ACHN (cell line): ENCODE data around the gene SCGB2A2.

Experiments
- DNase-seq: peaks from one replicate; pipeline ENCODE4 v3.0.0-alpha.2; 2015
- in situ Hi-C: cut with HindIII; loops from 2 replicates; pipeline ENCODE4 v1.10.0; 2017; ENCODE audit warnings: low sequenced_read_pairs, low pct_ligation_motif_present, low pct_unique_long_range_greater_than_20kb

Gene SCGB2A2

DNA sequence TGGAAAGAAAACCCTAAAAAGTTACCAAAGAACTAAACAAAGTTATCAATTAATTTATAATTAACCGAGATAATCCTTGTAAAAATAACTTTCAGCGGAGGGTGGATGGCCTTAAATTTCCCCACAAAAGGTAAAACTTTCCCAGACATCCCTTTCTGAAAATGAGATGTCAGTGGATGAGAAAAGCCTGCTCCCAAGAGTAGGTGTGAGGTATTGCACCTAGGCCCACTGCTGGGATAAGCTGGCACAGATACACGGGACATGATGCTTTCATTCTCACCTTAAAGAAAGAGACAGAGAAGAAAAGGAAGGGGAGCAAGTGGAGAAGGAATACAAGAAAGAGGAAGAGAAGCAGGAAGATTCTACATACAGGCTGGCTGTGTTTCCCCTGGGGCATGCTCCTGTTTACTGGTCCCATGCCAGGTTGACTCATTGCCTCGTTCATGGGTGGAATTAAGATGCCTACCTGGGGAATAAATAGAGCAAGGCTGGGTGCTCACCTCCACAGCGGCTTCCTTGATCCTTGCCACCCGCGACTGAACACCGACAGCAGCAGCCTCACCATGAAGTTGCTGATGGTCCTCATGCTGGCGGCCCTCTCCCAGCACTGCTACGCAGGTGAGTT lies at the start of gene SCGB2A2:
TSS of gene SCGB2A2 (plus strand) at position 505 of the 625 bp plus-strand sequence. CDS start at position 564, 59 bp downstream.
- in situ Hi-C loops, result no loop called here
- peak; percentile 3 for DNase-seq

DNA sequence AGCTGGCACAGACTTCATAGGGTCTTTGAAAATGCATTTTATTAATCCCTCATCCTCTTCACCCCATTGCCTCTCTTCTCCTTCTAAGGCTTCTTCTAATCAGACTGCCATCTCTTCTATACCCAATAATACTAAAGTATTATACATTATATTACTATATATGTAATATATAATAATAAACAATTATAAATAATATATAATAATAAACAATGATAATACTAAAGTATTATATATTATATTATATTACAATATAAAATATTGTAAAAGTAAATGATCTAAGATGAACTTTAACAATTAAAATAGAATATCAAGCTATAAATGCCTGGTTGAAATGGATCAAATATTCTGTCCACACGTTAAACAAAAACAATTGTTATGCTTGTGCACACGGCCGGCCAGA lies 48.5 kb upstream of the SCGB2A2 start:
- in situ Hi-C loops, result no loop called here
- no peak for DNase-seq

DNA sequence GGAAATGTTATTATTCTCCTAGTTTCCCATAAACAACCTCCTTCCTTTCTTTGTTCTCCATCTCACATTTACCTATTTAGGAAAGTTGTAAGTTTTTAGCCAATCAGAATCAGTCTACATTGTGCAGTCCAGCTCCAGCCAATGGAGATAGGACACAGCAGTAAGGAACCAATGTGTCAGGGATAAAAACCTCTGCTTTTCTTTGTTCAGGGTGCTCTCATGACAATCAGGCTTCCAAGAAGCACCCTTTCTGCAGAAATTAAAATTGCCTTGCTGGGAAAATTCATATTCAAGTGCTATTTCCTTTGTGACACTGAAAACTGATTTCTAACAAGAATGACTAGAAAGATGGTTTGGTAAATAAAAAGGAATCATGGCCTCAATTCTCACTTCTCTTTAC lies 46.9 kb upstream of the SCGB2A2 start:
- no peak for DNase-seq
- in situ Hi-C loops, result no loop called here

DNA sequence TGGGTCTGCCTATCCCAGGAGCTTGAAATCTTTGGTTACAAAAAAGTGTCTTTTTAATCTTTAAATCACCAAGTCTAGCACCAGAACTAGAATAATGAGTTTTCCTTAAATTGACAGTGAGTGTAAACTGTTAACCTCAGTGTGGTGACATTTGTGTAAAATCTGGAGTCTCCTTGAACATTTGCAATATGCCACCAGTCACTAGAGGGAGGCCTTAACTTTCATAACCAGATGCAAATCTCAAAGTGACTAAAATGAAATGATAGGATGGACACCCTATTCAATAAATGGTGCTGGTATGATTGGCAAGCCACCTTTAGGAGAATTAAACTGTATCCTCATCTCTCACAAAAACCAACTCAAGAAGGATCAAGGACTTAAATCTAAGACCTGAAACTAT lies 36.2 kb upstream of the SCGB2A2 start:
- no peak for DNase-seq
- in situ Hi-C loops, result no loop called here

DNA sequence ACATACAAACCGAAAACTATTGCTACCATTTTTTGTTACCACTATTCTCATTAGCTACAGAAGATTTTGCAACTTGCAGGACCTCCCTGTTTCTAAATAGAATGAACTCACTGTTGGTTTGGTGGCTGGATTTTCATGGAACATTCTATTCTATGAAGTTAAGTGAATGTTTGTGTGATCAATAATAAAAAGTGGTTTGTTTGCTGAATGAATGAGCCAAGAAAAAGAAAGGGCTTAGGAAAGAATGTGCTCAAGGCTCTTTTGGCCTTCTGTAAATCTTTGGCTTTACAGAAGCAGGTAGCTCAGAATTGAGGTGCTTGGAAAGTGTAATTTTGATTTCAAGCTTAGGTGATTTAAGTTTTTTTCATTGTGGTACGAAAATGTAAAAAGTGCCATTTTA lies 33.8 kb upstream of the SCGB2A2 start:
- in situ Hi-C loops, result no loop called here
- DNase-seq, result no peak

DNA sequence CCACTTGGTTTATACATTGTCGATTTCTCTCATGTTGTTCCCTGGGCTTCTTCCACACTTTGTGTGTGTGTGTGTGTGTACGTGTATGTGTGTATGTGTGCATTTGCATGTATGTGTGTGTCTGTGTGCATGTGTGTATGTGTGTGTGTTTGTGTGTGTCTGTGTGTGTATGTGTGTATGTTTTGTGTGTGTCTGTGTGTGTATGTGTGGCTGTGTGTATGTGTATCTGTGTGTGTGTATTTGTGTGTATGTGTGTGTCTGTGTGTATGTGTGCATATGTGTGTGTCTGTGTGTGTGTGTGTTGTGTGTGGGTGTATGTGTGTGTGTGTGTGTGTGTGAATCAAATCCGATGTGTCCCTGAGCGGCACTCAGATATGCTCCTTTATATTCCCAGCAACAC lies 32.5 kb upstream of the SCGB2A2 start:
- DNase-seq, result no peak
- in situ Hi-C loops, result no loop called here

DNA sequence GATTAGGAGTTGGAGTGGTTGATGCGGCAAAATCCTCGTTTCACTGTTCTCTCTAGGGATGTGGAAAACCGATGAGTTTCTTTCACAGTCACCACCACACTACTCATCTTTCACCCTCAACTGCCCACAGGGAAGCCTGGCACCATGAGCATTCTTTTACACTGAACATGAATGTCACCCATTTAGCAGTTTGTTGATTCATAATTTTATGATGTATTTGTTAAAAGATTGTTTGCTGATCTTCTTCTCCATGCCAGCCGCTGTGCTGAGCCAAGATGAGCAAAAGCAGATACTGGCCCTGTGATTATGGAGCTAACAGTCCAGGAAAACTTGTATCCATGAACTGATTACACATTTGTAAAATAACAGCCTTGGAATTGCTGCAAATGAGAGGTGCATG lies 31.8 kb upstream of the SCGB2A2 start:
- in situ Hi-C loops, result no loop called here
- DNase-seq, result no peak

DNA sequence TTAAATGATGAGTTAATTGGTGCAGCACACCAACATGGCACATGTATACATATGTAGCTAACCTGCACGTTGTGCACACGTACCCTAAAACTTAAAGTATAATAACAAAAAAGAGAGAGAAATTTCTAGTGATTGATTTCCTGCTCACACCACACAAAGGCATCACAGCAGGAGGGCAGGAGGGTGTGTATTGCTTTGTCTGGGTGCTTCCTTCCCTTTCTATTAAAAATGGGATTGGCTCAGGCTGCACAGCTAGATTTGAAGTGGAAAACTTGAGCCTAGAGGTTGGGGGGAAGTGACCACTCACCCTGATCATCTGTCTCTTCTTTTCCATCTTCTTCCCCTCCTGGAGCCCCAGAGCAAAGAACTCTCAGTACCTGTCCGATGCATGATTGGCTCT lies 28.9 kb upstream of the SCGB2A2 start:
- DNase-seq, result no peak
- in situ Hi-C loops, result no loop called here

DNA sequence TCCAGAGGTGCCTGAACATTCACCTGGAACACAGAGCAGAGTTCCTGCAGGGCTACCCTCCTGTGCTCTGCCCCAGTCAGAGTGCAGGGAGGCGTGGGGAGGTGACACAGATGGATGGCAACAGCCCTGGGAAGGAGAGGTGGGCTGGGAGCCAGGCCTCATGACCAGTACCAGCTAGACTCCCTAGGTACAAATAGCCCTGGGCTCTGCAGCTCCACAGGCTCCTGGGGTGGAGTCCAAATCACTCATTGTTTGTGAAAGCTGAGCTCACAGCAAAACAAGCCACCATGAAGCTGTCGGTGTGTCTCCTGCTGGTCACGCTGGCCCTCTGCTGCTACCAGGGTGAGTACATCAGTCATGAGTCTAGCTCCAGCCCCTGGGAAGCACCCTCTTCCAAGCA lies 27.9 kb upstream of the SCGB2A2 start, which contains the start of gene SCGB1D2:
TSS of gene SCGB1D2 (plus strand) at position 219 of the 400 bp plus-strand sequence. CDS start at position 288, 69 bp downstream.
- DNase-seq, result no peak
- in situ Hi-C loops, result no loop called here

DNA sequence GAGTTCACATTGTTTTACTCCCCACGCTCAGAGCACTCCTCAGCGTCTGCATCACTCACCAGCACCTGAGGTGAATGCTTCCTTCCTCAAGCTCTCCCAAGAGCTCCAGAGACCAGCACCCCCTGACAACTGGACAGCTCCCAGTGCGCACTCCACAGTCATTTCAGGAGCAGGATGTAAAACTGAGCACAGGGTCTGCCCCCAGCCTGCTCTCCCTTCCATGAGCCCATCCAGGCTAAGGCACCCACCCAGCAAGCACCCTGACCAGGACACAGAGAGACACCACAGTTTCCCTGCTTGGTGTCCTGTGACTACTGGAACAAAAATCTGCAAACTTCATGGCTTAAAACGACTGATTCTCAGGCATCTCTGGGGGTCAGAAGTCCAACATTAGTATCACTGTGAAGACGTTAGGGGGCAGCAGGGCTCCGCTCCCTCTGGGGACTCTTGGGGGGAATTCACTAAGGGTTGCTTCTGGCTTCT lies 24.6 kb upstream of the SCGB2A2 start:
- in situ Hi-C loops, result no loop called here
- peak; percentile 30 for DNase-seq

DNA sequence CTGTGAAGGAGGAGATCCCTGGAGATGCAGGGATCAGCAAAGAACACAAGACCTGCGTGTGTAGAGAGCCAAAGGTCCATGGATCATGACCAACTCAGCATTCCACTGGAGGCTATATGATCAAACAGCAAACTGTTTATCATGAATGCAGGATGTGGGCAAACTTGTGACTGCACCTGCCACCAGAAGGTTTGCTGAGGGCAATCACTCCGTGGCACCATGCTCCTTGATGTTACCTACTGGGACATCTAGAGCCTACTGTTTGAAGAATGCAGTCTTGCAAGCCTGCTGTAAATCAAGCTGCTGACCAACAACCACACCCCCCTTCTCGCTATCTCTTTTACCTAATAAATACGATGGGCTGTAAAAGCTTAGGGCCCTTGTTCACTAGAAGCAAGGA lies 18.3 kb upstream of the SCGB2A2 start:
- in situ Hi-C loops, result no loop called here
- no peak for DNase-seq

DNA sequence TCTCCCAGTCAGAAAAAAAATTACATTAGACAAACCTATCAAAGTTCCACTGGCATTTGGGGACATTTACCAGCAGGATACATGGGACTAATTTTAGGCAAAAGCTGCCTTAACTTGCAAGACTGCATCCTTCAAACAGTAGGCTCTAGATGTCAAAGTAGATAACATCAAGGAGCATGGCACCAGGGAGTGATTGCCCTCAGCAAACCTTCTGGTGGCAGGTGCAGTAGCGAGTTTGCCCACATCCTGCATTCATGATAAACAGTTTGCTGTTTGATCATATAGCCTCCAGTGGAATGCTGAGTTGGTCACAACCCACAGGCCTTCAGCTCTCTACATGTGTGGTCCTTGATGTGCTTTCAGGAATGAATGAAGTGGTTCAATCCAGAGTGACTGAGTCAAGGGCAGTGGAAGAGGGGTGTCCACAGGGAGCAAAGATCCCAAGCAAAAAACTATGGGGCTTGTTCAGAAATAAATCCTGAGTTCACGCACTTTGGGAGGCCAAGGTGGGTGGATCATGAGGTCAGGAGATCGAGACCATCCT lies 15.9 kb upstream of the SCGB2A2 start:
- in situ Hi-C loops, result no loop called here

DNA sequence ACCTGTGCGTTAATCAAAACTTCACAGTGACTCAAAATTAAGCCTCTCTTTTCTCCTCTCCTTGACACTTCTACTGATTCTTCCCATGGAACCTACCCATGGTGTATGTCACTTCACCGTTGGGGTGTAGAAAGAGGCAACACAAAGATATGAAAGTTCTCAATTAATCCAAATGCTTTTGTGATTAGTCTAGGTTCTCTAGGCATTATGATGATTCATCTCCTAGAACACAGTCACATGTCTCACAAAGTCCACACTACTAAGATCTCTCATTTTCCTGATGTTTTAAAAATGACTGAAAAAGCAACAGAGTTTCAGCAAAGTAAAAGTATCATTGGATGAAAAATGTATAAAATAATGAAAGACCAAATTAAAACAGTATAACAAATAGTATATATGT lies 13.7 kb upstream of the SCGB2A2 start:
- no peak for DNase-seq
- in situ Hi-C loops, result no loop called here

More for the DNA sequence above, 15.9 kb upstream of the SCGB2A2 start:
- no peak for DNase-seq

DNA sequence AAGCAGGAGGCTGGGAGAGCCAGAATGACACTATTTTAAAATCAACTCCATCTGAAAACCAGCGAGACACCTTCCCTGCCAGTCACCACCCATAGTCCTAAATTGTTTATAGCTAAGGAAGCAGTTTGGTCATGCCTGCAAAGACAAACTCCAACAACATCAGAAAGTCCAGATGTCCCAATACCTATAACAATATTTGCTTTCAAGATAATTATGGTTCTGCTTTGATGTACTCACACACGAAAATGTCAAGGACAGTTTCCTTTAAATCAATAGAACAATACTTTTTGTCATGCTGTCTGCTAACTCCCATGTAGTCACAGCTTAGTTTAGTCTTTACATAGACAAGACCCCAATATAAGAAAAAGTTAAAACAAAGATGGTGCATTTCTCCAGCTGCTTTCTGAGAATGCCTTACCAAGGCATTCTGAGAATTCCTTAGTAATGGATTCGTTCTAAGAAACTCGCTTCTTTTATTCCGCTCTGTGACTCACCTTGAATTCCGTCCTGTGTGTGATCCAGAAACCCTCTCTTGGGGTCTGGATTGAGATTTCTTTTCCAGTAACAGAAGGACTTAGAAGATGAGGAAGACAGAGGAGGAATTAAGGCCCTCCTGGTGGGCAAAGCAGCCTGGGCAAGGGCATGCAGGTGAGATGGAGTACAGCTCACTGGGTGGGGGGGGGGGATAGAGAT lies 9.6 kb upstream of the SCGB2A2 start:
- in situ Hi-C loops, result no loop called here
- DNase-seq, result no peak

DNA sequence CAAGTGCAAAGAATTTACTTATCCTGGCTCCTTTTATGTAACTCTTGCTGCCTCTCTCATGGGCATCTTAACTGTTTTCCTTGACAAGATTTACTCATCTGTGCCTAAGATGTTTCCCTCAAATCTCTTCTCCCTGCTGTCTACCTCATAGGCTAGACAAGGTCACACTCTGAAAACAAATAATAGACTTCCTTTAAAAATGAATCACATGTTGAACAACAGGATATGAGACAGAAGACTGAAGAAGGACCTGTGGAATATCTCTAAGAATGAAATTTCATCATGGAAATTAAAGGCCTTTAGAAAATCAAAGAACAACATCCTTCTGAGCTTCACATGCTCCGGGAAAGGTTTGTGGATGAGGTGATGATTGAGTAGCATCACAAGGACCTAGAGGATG lies 6.0 kb upstream of the SCGB2A2 start:
- in situ Hi-C loops, result no loop called here
- no peak for DNase-seq

DNA sequence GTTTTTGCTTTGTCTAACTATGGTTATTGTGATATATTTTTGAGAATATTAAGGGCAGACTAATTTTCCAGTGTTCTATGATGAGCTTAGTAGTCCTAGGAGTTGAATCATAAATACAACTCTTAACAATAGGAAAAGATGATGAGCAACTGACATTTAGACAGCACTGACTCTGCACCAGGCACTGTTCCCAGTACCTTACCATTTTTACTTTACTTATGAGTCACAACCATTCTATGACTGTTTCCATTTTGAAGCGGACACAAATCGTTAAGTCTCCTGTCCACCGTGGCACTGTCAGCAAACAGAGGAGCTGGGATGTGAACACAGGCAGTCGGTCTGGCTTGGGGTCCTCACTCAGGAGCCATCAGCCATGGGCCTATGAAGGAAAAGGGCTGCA lies 3.4 kb upstream of the SCGB2A2 start:
- in situ Hi-C loops, result no loop called here
- no peak for DNase-seq

DNA sequence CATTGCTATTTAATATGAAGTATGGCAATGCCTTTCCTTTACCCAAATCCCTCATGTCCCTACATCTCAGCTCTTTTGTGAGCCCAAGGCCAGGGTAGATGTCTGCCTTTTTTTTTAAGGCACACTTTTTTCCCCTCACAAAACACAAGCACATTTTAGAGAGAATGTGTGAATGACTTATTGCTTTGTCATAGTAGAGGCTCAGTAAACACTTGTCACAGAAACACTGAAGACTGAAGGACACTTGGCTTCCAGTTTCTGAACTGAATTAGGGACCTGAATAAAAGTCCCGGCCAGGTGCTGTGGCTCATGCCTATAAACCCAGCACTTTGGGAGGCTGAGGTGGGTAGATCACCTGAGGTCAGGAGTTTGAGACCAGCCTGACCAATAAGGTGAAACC lies 2.9 kb upstream of the SCGB2A2 start:
- no peak for DNase-seq
- in situ Hi-C loops, result no loop called here

DNA sequence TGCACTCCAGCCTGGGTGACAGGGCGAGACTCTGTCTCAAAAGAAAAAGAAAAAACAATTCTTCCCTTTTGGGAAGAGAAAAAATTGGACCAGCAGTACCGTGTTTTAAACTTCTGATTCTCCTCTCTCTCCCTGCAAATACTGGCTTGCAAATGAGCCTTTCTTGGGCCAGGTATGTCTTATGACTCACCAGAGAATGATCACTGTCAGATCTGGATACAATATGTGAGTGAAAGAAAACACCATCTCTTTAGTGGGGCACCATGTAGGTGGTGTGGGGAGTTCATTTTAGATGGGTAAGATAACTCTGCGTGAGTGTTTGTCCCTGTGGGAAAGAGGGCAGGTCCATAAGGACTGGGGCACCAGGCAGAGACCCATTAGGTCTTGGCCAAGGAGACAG lies 2.4 kb upstream of the SCGB2A2 start:
- in situ Hi-C loops, result no loop called here
- DNase-seq, result no peak

DNA sequence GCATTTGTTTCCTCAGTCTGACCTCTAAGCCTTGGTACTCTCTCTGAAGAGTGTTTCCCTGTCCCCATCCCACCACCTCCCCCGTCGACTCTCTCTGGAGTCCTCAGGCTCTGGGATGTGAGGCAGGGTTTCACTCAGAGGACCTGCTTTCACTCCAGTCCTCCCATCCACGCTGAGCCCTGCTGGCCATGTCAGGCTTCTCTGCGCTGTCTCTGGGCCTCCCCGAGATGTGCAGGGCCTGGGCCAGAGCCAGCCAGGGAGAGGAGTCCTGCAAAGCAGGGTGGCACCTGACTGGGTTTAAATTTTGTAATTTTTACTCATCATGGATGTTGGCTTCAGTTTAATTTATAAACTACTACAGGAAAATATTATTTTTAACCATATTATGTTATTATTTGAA lies 3.3 kb downstream of the SCGB2A2 start:
- in situ Hi-C loops, result no loop called here
- no peak for DNase-seq

DNA sequence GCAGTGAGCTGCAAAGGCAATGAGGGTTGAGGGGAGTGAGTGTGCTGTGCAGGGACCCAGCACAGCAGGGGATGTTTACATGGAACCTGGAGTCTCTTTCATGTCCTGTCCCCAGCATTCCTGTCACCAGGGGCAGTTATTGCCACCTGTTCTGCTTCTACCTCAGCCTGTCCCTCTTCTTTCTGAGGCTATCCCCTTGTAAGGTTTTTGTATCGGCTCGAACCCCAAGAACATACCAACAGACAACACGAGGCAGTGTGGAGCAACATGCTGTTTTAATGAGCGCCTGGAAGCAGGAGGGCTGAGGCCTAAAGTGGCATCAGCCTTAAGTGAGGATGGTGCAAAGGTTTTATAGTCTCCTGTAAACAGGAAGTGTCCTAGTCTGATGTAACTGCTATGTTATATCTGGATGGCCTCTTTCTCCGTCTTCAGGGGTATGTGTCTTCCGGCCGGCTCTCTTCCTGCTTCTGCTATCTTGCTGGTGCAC lies 3.9 kb downstream of the SCGB2A2 start:
- in situ Hi-C loops, result no loop called here
- DNase-seq, result no peak
